ENCODE data around the gene TMEM52.
"Not testable (repeated sequence)": the region's sequence is repeated elsewhere in the genome, so short reads cannot be mapped to it uniquely, and the experiment has no call there.

TMEM52 gene

DNA sequence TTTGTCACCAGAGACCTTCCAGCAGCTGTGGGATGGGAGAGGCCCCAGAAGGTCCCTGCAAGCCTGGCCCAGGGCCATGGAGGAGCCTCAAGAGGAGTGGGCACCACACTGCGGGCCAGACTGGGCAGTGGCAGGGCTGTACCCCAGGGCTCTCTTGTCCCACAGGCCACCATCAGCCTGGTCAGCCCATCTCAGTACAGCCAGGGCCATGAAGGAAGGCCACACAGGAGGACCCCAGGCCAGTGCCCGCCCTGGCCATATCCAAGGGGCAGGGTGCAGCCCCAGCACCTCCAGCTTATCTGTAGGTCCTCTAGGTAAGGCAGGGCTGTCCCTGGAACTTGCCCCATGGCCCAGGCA is 25.1 kb downstream of the TMEM52 start:
- no peak for DNase-seq (ENCODE audit: low spot score)

GRCh38 chr1:1893291-1893985 is 25.6 kb downstream of the TMEM52 start:
- DNase-seq (ENCODE audit: low spot score) = no peak

- DNase-seq (ENCODE audit: low spot score) = no peak
Measured at GRCh38 chr1:1892763-1893120, 26.3 kb downstream of the TMEM52 start.

DNA sequence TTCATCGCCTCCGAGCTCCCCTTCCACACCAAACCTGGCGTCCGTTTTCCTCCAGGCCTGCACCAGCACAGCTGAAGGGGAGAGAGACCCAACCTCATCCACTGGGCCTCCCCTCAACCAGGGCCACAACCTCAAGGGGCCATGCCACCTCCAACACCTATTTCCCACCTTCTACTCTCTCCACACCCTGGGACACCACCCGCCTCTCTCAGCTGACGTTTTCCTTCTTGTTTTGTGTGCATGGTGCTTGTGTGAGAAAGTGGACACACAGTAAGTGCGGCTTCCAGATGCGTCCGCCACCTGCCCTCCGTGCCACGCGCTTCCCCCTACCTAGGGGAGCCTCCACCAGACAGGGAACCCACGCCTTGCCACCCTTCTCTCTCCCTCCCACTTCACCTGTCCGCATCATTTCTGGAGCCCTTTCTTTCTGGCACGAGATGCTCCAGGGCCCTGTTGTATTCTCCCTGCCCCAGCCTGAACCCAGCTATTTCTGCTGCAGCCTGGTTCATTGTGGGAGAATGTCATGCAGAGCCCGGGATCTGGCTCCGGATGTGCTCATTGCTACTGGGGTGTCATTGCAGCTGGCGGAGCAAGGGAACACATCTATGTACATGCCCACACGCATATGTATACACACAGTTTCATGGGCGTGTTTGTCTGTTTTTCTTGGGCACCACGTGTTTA is 26.9 kb downstream of the TMEM52 start:
- DNase-seq (ENCODE audit: low spot score) = no peak

DNA sequence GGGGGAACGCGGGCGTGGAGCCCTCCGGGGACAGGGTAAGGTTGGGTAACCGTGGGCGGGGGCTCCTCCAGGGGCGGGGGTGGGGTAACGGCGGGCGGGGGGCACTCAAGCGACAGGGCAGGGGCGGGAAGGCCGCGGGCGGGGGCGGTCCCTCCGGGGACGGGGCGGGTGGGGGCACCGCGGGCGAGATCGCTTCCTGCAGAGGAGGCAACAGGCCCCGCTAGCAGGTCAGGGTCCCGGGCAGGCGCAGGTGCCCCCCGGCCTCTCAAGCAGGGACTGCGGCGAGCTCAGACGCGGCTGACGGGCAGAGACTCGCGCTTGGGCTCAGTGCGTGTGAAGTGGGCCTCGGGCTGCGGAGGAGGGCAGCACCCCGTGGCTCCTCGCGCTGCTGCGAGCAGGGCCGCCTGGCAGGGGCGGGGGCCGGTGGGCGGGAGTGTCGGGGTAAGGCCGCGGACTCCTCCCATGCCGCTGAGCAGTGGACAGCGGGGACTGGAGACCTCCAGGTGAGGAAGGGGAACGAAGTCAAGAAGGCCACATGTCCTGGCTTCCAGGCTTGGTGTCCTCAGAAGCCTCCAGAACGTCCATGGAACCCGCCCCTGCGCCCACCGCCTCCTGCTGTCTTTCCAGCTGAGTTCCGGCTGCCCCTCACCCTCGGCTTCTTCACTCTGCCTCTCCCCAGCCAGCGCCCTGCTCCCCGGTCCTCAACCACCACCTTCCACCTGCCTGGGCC is 27.6 kb downstream of the TMEM52 start:
- peak; percentile 76 for DNase-seq (ENCODE audit: low spot score)

DNA sequence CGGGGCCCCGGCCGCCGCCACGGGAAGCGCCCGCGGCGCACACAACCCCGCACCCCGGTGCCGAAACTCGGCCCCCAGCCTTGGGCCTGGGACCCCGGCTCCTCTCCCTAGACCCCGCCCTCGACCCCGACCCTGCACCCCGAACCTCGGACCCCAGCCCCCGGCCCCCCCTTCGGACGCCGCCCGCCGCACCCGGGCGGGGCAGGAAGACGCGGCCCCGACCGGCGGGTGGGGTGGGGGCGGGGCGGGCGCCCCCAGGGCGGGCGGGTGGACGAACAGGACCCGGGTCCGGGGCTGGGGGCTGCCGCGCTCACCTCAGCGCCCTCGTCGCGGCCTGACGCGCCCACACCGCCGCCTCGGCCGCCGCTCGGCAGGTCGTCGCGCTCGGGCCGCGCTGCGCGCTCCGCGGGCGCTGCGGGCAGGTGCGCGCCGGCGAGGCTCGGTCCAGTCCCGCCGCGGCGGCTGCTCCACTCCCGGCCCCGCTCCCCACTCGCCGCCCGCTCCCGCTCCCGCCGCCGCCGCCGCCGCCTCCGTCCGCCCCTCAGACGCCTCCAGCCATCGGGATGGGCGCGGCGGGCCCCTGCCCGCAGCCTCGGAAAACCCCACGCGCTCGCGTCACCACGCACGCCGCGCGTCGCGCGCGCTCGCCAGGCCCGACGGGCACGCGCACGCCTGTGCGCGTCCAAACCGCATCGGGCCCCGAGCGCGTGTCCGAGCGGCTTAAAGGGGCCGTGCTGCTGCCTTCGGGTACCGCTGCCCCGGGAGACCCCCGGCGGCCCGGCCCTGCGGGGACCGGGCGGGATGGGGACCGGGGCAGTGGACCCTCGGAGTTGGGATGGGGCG is 28.4 kb downstream of the TMEM52 start, which contains the start of gene GNB1:
Gene GNB1, minus strand, starts transcription at position 582 of the 843 bp plus-strand sequence. CDS start 65,634 bp downstream, outside the sequence.
- DNase-seq (ENCODE audit: low spot score) = peak; percentile 92

DNA sequence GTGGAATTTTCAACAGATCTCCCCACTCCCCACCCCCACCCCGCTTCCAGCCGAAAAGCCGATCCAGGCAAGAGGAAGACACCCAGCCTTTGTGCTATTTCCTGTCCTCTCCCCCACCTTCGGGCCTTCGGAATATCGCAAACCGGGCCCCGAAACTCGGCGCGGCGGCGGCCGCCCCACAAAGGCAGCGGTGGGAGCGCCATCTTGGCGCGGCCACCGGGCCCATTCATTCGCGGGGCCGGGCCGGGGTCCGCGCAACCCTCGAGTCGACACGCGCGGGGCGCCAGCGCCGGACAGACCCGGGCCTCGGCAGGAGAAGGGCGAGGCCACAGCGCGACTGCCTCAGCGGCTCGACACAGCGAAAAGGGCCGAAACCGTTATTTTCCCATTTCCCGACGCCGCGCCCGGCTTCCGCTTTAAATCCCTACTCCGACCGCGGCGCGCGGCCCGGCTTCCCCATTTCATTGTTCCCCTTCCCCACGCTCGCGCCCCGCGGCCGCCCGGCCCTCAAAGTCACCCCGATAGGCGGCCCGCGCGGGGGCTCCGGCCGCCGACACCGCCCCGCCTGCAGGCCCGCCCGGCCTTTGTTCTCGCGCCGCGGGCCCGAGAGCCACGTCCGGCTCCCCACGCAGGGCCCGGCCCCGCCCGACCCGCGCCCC is 29.1 kb downstream of the TMEM52 start:
- no peak for DNase-seq (ENCODE audit: low spot score)

DNA sequence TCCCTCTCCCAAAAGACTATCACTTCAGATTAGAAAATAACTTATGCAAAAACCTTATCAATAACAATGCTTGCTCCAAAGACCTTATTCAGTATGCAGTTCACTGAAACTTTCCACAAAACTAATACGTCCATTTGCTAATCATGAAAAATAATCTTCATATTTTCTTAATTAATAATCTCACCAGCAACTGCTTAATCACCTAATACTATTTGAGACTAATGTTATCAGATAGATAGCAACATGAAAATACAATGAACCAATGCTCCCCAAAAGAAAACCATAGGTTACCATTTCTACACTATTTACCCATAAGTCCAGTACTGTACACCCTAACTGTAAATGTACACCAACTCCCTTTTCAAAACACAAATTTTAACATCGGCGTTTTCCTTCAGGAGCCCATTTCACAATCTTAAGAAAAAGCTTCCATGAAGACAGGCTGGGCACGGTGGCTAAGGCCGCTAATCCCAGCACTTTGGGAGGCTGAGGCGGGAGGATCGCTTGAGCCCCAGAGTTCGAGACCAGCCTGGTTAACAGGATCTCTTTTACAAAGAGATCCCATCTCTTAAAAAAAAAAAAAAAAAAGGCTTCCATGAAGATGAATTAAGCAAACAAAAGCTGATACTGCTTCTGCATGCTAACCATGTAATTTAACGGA is 29.9 kb downstream of the TMEM52 start:
- no peak for DNase-seq (ENCODE audit: low spot score)

DNA sequence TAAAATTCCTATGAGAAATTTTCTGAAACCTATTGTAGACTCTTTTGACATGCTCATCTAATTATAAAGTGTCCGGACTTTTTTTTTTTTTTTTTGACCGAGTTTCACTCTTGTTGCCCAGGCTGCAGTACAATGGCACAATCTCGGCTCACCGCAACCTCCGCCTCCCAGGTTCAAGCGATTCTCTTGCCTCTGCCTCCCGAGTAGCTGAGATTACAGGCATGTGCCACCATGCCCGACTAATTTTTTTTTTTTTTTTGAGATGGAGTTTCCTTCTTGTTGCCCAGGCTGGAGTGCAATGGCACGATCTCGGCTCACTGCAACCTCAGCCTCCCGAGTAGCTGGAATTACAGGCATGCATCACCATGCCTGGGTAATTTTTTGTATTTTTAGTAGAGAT is 35.2 kb downstream of the TMEM52 start:
- DNase-seq (ENCODE audit: low spot score) = not testable (repeated sequence)

GRCh38 chr1:1883092-1883873 is 35.8 kb downstream of the TMEM52 start:
- DNase-seq (ENCODE audit: low spot score) = no peak

- no peak for DNase-seq (ENCODE audit: low spot score)
Measured at GRCh38 chr1:1881727-1882126, 37.4 kb downstream of the TMEM52 start.

- DNase-seq (ENCODE audit: low spot score) = no peak
Measured at GRCh38 chr1:1880617-1881312, 38.3 kb downstream of the TMEM52 start.

GRCh38 chr1:1879942-1880341 is 39.1 kb downstream of the TMEM52 start:
- no peak for DNase-seq (ENCODE audit: low spot score)

- DNase-seq (ENCODE audit: low spot score) = no peak
Measured at GRCh38 chr1:1877865-1878436, 41.1 kb downstream of the TMEM52 start.

DNA sequence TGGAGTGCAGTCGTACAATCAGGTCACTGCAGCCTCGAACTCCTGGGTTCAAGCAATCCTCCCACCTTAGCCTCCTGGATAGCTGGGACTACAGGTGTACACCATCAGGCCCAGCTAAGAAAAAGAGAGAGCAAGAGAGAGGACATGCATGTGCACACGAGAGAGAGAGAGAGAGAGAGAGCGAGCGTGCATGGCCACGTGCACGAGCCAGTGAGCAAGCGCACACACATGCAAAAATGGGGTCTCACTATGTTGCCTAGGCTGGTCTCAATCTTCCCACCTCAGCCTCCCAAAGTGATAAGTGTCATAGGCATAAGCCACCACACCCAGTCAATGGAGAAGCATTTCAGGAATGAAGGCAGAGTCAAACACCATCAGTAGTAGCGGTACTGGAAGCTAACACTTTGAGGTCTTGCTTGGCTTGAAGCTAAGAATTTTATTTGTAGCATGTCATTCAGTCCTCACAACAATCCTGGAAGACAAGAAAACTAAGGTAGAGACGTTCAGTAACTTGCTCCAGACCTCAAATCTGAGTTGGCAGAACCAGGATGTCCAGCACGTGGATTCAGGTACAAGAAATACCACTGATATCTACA is 42.6 kb downstream of the TMEM52 start:
- DNase-seq (ENCODE audit: low spot score) = no peak

DNA sequence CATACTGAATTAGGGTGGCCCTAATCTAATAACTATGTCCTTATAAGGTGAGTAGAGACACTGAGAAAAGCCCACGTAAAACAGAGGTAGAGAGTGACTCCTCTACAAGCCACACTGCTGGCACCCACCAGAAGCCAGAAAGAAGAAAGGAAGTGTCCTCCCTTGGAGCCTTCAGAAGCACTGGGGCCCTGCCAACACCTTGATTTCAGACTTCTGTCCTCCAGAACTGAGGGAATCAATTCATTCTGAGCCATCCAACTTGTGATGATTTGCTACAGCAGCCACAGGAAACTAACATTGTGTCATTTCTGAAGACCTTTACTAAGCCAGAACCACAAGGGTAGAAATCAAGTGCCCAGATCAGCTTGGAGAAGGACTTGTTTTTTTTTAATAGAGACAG is 43.1 kb downstream of the TMEM52 start:
- no peak for DNase-seq (ENCODE audit: low spot score)

- no peak for DNase-seq (ENCODE audit: low spot score)
Measured at GRCh38 chr1:1874901-1875300, 44.2 kb downstream of the TMEM52 start.

DNA sequence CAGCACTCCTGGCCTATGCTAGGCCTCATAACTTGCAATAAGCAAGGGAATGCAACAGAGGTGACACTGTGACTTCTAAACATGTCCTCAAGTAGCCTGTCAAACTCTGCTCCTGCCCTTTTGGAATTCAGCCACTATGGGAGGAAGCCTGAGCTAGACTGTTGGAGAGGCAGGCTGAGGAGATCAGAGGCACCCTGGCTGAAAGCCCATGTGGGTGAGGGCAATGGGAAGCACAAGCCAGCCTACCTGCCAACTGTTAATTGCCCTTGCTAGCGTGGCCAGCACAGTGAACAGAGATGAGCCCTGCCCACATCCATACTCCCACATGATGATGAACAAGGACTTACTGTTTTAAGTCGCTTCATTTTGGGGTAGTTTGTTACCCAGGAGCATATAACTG is 45.9 kb downstream of the TMEM52 start:
- DNase-seq (ENCODE audit: low spot score) = no peak

All from ecto neural progenitor cell (in vitro differentiated cells).